ENCODE measurements around the gene SLC25A39.
"Not testable (repeated sequence)": the region's sequence is repeated elsewhere in the genome, so short reads cannot be mapped to it uniquely, and the experiment has no call there.

Gene SLC25A39

DNA sequence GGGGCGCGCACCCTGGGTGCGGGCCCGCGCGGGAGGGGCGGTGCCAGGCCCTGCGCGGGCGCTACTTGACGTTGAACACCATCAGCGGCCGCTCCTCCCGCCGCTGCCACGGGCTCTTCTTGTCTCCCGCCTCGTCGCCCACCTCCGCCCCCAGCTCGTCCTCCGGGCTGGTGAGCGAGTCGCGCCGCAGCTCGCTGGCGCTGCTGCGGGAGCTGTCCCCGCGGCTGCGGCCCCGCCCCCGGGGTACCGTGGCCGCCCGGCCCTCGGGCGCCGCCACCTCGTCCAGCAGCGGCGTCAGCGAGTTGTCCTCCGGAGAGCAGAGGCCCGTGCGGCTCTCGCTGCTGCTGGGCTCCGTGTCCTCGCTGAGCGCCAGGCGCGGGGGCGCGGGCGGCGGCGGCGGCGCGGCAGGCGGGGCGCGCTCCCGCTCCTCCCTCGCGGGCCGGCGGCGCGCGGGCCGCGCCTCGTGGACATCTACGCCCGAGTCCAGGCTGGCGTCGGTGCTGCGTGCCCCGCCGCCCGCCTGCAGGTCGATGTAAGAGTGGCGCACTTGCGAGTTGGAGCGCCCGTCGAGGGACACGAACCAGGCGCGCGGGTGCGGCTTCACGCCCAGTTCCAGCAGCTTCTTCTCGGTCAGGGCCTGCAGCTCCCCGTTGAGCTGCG is 29.2 kb upstream of the SLC25A39 start:
- no peak for DNase-seq

DNA sequence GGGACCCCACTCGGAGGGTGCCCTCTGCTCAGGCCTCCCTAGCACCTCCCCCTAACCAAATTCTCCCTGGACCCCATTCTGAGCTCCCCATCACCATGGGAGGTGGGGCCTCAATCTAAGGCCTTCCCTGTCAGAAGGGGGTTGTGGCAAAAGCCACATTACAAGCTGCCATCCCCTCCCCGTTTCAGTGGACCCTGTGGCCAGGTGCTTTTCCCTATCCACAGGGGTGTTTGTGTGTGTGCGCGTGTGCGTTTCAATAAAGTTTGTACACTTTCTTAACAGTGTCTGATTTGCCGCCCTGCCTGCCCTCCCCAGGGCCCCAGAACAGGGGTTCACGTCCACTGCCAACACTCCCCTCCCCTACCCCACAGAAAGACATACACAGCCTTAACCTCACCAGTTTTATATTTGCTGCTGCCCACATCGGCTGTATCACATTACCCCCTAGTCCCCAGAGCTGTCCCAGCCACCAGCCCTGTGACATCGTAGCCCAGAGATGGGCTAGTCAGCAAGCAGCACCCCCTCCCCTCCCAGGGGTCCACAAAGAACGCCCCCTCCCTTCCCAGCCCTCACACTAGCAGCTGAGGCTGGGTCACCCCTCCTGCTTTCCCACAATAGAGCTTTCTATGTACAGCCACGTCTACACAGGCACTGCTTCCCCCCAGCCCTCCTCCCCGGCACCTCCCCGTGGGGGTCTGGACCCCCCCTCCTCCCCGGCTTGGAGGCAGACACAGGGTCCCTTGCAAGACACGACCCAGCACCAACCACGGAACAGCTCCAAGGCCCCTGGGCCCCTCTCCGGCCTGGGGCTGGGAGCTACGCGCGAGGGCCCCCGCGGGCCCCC is 28.4 kb upstream of the SLC25A39 start:
- no peak for DNase-seq

DNA sequence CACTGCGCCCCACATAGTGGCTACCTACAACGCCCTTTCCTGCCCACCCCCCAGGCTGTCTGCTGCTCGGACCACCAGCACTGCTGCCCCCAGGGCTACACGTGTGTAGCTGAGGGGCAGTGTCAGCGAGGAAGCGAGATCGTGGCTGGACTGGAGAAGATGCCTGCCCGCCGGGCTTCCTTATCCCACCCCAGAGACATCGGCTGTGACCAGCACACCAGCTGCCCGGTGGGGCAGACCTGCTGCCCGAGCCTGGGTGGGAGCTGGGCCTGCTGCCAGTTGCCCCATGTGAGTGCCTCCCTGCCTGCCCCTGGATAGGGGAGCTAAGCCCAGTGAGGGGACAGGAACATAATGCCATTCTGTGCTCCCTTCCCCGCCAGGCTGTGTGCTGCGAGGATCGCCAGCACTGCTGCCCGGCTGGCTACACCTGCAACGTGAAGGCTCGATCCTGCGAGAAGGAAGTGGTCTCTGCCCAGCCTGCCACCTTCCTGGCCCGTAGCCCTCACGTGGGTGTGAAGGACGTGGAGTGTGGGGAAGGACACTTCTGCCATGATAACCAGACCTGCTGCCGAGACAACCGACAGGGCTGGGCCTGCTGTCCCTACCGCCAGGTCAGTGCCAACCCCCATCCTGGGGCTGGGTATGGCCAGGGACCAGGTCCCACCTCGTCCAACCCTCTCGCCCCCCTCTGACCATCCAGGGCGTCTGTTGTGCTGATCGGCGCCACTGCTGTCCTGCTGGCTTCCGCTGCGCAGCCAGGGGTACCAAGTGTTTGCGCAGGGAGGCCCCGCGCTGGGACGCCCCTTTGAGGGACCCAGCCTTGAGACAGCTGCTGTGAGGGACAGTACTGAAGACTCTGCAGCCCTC is 27.6 kb upstream of the SLC25A39 start:
- no peak for DNase-seq

DNA sequence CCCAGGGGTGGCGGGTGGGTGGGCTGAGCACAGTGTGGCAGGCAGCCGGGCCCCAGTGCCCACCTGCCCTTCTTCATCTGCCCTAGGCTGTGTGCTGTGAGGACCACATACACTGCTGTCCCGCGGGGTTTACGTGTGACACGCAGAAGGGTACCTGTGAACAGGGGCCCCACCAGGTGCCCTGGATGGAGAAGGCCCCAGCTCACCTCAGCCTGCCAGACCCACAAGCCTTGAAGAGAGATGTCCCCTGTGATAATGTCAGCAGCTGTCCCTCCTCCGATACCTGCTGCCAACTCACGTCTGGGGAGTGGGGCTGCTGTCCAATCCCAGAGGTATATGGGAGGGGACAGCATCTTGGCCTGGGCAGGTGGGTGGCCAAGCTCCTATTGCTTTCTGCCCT is 26.8 kb upstream of the SLC25A39 start:
- DNase-seq = no peak

DNA sequence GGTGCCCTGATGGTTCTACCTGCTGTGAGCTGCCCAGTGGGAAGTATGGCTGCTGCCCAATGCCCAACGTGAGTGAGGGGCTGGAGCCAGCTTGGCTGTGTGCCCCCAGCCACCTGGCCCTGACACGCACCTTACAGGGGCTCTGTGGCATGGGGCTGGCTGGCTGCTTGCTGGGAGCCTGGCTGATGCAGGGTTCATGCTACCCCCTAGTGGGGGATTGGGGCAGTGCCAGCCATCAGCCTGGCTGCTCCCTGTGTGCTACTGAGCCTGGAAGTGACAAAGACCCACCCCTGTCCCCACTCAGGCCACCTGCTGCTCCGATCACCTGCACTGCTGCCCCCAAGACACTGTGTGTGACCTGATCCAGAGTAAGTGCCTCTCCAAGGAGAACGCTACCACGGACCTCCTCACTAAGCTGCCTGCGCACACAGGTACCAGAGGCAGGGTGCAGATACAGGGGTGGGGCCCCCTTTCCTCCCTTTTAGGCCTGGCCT is 26.2 kb upstream of the SLC25A39 start:
- peak; percentile 32 for DNase-seq

DNA sequence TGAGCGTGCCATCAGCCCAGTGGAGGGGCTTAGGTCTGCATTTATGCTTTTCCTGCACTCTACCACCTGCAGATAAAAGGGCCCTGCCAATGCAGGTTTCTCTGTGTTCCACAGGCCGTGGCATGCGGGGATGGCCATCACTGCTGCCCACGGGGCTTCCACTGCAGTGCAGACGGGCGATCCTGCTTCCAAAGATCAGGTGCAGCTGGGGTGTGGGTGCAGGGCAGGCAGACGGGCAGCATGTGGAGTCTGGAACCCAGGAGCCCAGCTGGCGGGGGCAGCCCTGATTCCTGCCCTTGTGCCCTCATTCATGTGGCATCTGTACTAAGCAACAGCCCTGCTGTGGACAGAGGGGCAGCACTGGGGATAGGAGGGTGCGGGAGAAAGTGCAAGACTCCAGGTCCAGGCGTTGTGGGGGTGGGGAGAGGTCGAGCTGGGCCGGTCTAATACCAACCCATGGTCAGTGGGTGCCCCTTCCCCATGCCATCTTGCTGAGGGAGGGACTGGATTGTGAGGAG is 25.0 kb upstream of the SLC25A39 start:
- no peak for DNase-seq

DNA sequence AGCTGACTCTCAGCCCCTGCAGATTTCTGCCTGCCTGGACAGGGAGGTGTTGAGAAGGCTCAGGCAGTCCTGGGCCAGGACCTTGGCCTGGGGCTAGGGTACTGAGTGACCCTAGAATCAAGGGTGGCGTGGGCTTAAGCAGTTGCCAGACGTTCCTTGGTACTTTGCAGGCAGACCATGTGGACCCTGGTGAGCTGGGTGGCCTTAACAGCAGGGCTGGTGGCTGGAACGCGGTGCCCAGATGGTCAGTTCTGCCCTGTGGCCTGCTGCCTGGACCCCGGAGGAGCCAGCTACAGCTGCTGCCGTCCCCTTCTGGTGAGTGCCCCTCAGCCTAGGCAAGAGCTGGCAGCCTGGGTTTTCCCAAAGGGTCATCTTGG is 24.4 kb upstream of the SLC25A39 start:
- no peak for DNase-seq

DNA sequence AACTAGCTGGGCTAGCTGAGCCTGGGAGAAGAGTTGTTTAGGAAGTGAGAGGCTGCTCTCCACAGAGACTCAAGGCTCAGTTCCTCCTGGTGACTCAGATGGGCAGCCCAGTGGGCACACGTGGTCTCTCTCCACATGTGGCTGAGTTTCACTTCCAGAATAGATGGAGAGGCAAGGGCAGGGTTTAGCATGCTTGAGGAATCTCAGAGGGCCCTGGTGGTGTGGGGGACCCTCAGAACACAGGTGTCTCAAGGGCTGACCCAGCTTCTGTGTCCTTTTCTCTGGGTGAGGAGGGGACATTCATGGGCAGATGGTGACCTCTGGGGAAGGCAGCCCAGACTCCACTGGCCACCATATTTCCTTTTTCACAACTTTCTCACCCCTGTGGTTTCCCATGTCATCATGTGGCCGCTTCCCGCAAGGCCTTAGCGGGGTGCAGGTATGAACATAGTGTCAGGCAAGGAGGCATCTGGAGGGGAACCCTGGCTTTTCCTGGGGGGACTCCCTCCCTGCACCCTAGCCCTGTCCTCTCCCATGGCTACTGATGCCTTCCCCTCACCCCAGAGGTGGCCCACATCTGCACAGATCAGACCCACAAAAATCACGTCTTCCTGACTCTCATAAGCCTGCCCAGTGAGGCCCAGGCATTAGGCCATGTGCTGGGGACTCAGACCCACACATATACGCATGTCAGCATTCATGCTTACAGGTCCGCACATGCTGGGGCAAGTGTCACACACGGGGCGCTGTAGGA is 23.8 kb upstream of the SLC25A39 start:
- DNase-seq = no peak

DNA sequence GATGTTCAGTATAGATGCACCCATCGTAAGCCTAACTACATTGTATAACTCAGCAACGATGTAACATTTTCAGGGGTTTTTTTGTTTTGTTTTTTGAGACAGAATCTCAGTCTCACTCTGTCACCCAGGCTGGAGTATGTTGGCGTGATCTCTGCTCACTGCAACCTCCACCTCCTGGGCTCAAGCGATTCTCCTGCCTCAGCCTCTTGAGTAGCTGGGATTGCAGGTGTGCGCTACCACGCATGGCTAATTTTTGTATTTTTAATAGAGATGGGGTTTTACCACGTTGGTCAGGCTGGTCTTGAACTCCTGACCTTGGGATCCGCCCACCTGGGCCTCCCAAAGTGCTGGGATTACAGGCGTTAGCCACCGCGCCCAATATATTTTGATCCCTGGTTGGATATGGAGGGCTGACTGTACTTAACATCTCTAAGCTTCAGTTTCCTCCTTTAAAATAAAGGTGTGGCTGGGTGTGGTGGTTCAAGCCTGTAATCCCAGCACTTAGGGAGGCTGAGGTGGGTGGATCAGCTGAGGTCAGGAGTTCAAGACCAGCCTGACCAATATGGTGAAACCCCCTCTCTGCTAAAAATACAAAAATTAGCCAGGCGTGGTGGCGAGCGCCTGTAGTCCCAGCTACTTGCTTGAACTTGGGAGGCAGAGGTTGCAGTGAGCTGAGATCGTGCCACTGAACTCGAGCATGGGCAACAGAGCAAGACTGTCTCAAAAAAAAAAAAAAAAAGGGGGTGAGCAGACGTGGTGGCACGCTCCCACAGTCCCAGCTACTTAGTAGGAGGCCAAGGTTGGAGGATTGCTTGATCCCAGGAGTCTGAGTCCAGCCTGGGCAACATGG is 22.8 kb upstream of the SLC25A39 start:
- DNase-seq = not testable (repeated sequence)

DNA sequence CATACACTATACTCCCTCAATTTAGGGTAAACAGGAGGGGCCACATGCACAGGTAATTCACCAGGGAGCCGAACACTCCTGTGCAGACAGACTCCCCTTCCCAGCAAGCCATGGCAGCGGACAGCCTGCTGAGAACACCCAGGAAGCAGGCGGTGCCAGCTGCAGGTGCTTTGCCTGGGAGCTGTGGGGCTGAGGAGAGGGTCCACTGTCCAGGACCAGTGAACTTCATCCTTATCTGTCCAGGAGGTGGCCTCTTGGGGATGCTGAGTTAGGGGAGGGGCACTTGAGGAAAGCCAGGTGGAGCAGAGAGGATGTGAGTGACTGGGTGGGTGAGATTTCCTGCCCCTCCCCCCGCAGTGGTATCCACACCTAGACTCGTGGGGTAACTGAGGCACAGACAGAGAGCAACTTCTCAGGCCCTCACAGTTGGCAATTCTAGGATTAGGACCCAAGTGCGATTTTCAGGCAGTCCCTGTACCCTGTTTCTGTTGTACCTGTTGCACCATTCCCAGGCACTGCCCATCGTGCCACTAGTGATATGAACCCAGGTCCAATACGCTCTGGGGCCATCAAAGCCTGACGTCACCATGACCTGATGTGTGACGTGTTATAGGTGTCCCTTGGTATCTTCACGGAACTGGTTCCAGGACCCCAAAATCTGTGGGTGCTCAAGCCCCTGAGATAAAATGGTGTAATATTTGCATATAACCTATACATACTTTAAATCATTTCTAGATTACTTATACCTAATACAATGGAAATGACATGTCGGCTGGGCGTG is 21.6 kb upstream of the SLC25A39 start:
- DNase-seq = no peak

DNA sequence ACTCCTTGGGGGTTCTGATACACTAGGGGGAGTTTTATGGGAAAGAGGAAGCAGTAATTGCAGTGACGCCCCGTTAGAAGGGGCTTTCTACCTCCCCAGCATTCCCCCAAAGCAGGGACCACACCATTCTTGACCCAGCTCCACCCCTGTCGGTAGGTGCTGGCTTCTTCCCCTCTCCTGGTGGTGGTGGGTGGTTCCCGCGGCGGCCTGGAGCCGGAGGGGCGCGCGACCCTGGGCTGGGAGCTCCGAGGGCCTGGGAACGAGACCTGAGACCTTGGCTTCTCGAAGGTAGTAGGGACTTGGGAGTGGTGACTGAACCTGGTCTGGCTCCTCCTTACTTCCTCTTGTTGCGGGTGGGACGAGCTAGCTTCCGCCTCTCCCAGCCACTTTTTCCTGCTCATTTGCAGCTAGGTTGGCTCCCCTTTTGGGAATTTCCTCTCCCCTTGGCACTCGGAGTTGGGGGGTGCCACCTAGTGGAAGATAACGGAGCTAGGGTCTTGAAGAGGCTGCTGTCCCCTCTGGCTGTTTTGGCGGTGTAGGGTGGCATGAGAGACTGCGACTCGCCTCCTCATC is 20.9 kb upstream of the SLC25A39 start:
- DNase-seq = peak; percentile 52

DNA sequence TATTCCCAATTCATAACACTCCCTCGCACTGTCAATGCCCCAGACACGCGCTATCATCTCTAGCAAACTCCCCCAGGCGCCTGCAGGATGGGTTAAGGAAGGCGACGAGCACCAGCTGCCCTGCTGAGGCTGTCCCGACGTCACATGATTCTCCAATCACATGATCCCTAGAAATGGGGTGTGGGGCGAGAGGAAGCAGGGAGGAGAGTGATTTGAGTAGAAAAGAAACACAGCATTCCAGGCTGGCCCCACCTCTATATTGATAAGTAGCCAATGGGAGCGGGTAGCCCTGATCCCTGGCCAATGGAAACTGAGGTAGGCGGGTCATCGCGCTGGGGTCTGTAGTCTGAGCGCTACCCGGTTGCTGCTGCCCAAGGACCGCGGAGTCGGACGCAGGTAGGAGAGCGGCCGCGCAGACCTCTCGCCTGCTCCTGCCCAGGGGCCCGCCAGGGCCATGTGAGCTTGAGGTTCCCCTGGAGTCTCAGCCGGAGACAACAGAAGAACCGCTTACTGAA is 20.4 kb upstream of the SLC25A39 start, which contains the start of gene GRN:
Gene GRN, plus strand, starts transcription at position 364 of the 515 bp plus-strand sequence. CDS start 3,863 bp downstream, outside the sequence.
- peak; percentile 99 for DNase-seq

DNA sequence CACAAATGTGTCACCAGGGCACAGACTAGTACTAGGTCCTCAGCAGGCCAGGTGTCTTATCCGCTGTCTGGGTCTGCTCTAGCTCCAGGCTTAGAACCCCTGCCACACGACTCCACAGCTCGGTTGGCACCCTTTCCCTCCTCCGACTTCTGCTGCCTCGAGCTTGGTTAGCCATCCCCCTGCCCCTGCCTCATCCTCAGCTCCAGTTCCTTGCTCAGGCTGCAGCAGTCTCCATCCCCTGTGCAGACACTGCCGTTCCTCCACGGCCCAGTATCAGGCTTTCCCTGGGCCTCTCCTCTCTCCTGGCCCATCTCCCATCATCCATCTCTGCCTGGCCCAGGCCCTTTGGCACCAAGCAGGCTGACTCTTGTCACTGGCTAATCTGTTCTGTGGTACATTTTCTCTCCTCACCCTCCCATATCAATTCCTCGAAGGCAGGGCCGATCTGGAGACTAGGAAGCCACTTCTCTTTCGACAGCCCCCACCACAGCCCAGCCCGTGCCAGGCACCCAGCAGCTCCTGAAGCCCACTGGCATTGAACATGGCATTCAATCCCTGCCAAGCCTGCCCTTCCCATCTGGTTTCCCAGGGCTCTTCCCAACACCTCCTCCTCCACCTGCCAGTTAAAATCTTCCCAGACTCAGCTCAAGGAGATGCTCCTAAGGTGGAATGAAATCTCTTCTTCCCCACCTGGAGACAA is 19.0 kb upstream of the SLC25A39 start:
- no peak for DNase-seq

DNA sequence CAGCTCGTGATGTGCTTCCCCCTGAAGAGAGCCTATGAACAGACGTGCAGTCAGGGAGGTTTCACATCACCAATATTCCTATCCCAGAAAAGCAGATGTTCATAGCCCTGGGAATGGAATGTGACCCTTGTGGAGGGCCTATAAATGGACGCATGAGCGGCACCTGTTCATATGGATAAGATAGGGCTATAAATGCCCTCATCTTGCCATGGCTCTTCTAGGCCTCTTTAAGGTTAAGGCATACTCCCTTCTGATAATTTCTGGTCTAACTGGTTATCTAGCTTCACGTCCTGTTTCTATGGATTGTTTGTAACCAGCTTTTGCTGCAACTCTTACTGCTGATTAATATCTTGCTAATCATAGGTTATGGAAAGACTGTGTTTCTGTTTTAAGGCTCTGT is 15.9 kb upstream of the SLC25A39 start:
- DNase-seq = not testable (repeated sequence)

DNA sequence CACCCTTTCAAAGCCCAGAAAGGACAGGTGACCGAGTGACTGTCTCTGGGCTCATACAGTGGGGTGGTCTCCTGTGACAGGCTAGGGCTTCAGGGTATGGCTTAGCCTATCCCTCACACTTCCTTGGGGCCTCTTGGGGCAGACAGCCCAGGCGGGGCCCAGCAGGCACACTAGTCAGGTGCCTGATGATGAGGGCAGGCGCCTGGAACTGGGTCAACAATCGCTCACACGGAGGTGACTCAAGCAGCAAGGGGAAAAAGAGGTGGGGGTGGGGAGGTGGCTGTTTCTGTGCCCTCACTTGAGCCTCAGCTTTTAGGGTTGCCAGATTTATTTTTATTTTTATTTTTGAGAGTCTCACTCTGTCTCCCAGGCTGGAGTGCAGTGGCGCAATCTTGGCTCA is 14.1 kb upstream of the SLC25A39 start:
- no peak for DNase-seq

DNA sequence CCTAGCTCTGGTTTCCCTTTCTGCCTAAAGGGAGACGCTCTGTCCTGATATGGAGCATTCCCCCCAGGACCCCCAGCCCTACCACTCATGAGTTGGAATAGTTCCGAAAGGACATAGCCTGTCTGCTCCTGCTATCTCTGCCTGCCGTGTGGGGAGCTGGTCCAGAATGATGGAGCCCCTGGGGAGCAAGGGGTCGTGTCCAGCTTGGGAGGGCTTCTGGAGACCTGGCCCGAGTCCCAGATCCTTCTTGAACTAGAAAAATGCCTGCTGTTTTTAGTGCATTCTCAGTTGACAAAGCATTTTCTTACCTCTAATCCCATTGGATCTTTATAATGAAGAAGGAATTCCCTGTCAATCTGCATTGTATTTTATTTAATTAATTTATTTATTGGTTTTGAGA is 11.3 kb upstream of the SLC25A39 start:
- DNase-seq = no peak

DNA sequence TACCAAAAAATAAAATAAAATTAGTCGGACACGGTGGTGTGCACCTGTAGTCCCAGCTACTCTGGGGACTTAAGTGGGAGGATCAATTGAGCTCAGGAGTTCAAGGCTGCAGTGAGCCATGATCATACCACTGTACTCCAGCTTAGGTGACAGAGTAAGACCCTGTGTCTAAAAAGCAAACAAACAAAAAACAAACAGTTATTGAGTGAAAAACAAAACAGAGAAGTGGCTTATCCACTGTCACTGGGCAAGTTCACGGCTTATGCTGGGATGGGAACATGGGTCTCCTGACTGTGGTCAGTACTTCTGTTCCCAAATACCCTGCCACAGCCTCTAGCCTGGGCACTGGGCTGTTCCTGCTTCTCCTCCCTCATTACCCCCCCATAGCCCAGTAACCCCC is 10.9 kb upstream of the SLC25A39 start:
- DNase-seq = no peak

DNA sequence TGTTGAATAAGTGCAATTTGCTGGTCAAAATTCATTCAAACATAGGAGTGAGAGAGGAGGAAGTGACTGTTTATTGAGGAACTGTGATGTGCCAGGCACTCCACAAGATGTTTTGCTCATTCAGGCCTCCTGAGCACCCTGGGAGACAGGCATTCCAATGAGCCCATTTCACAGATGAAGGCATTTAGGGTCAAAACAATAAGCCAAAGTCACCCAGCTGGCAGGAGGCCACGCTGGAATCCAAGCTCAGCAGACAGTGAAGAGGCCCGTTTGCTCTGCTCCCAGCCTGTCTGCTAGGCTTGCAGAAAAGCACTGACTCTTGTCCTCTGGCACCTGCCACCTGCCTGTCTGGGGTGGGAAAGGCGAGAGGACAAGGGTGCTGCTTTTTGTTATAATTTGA is 10.1 kb upstream of the SLC25A39 start:
- DNase-seq = no peak

DNA sequence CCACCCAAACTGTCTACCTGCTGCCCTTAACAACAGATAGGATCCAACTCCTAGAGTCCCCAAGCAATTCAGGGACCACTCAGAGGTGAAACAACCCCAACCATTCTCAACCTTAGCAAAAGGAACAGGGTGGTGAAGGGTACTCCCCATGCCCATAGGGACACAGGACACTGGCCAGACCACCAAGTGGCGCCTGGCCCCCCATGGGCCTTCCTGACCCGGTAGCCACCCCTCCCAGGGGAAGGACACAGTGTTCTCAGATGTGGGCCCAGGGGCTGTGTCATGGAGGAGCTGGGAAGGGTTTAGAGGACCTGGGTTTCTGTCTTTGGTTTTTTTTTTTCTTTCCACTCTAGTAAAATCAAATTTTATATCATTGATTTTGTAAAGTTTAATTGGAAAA is 9.7 kb upstream of the SLC25A39 start:
- no peak for DNase-seq
